GM12875 (cell line): Measurements from ENCODE around the gene EML6.

Source experiments
- H3K4me3 ChIP-seq: one replicate; pipeline ENCODE4 v1.5.1; 2011; ENCODE audit warnings: low read depth, low read length, control low read depth
- TF ChIP-seq, protein P1 (sequence below): IDR thresholded peaks from 2 replicates; pipeline ENCODE4 v1.5.1; 2011; ENCODE audit warnings: low read depth, mild to moderate bottlenecking, control low read depth, inconsistent platforms, low read length, moderate library complexity, borderline replicate concordance; ENCODE audit not compliant: insufficient read depth

EML6 gene

DNA sequence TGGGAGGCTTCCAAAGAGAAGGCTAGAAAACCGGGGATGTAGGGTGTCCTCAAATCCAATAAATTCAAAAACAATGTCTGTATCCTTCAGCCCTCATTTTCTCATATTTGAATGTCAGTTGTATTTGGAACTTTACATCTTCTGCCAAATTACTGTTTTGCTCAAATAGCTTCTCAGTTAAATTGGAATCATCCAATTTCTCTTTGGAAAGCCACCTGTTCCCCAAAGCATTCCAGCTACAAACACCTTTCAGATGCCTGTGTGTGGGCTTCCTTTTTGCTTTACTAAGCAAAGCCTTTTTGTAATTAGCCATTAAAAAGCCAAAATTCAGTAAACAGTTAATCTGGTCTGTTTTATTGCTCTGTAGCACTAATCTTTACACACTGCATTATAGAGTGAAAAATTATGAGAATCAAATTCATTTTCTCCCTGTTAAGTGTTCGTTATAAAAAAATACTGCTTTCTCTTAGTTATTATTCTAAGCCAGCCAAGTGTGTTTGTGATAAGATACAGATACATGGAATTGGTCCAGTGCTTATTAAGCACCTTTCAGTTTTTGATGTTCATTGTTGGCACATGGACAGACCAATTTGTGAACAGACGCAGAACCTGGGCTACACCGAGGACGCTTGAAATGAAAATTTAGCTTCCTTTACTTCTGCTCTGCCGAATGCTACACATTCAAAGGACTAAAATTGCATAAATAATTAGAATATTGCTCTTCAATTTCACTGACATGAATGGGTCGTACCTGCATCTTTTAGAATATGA is 175.2 kb downstream of the EML6 start:
- TF ChIP-seq, protein P1, sequence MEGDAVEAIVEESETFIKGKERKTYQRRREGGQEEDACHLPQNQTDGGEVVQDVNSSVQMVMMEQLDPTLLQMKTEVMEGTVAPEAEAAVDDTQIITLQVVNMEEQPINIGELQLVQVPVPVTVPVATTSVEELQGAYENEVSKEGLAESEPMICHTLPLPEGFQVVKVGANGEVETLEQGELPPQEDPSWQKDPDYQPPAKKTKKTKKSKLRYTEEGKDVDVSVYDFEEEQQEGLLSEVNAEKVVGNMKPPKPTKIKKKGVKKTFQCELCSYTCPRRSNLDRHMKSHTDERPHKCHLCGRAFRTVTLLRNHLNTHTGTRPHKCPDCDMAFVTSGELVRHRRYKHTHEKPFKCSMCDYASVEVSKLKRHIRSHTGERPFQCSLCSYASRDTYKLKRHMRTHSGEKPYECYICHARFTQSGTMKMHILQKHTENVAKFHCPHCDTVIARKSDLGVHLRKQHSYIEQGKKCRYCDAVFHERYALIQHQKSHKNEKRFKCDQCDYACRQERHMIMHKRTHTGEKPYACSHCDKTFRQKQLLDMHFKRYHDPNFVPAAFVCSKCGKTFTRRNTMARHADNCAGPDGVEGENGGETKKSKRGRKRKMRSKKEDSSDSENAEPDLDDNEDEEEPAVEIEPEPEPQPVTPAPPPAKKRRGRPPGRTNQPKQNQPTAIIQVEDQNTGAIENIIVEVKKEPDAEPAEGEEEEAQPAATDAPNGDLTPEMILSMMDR: no peak
- no peak overlapping the region for H3K4me3 ChIP-seq

DNA sequence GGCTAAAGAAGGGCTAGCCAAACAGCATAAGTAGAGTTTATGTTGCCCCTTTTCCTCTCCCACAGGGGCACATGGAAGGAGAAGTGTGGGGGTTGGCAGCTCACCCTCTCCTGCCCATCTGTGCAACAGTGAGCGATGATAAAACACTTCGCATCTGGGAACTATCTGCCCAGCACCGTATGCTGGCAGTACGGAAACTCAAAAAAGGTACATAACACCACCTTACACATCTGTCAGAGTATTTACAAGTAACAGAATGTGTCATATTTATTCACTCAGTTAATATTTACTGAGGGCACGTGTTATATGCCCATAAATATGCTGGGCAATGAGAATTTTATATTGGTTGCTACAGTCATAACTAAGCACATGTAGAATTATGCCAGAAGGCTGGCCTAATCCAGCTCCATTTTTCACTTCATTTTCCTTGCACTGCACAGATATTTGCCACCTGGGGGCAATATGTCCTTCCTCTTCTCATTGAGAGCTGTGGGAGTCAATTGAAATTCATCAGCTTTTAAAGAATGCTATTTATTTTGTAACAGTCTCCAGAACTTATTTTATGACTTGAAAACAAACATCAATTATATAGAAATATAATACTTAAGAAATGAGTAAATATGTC is 176.2 kb downstream of the EML6 start:
- TF ChIP-seq, protein P1: peak; percentile 34; the same call in 1 of the 2 replicates
- H3K4me3 ChIP-seq: no peak overlapping the region

- TF ChIP-seq, protein P1: no peak
- no peak overlapping the region for H3K4me3 ChIP-seq
These were observed 177.9 kb downstream of the EML6 start for GRCh38 chr2:54901224-54901986.

GRCh38 chr2:54902763-54903162 is 179.3 kb downstream of the EML6 start:
- TF ChIP-seq, protein P1: no peak
- no peak overlapping the region for H3K4me3 ChIP-seq

GRCh38 chr2:54903736-54904554 is 180.5 kb downstream of the EML6 start:
- no peak overlapping the region for H3K4me3 ChIP-seq
- TF ChIP-seq, protein P1: no peak

GRCh38 chr2:54904836-54905235 is 181.4 kb downstream of the EML6 start:
- H3K4me3 ChIP-seq: no peak overlapping the region
- TF ChIP-seq, protein P1: no peak
